DMS53 treated with DMSO at 0.1 percent for 48 hours (cell line): Measurements from ENCODE around the gene PPAT.
A peak's percentile ranks its signal among the peaks of the same experiment; 100 is the strongest.
"Not testable (repeated sequence)": the region's sequence is repeated elsewhere in the genome, so short reads cannot be mapped to it uniquely, and the experiment has no call there.

Source experiments
- DNase-seq: peaks from one replicate; lab custom pipeline; 2025; ENCODE audit not compliant: unreplicated experiment; lab: John Stamatoyannopoulos, UW

Gene PPAT

GRCh38 chr4:56387023-56388001, 48.1 kb downstream of the PPAT start, which contains the start of gene AASDH:
Gene AASDH, minus strand, starts transcription at chr4:56387491. Its CDS starts 3,192 bp downstream, at chr4:56384299.
- DNase-seq: peak; percentile 86

- no peak for DNase-seq
Observed at GRCh38 chr4:56386091-56386490, 49.3 kb downstream of the PPAT start.

- DNase-seq: no peak
Observed at GRCh38 chr4:56375458-56375857, 60.0 kb downstream of the PPAT start.

- no peak for DNase-seq
Observed at GRCh38 chr4:56374956-56375355, 60.5 kb downstream of the PPAT start.

- DNase-seq: no peak
Observed at GRCh38 chr4:56372774-56373173, 62.6 kb downstream of the PPAT start.

- DNase-seq: no peak
Observed at GRCh38 chr4:56371426-56372220, 63.8 kb downstream of the PPAT start.

- DNase-seq: no peak
Observed at GRCh38 chr4:56370377-56370776, 65.0 kb downstream of the PPAT start.

GRCh38 chr4:56362981-56363380, 72.4 kb downstream of the PPAT start:
- DNase-seq: not testable (repeated sequence)

GRCh38 chr4:56360071-56360470, 75.3 kb downstream of the PPAT start:
- DNase-seq: no peak

- no peak for DNase-seq
Observed at GRCh38 chr4:56356650-56357049, 78.8 kb downstream of the PPAT start.

GRCh38 chr4:56348576-56348975, 86.8 kb downstream of the PPAT start:
- DNase-seq: no peak

GRCh38 chr4:56345458-56345857, 90.0 kb downstream of the PPAT start:
- no peak for DNase-seq
